ENCODE measurements around the gene MPP1. TPM values are rescaled to one million over a fixed set of nuclear protein-coding genes. Genes with fewer than 3 reads are reported as not detected.
A peak's percentile ranks its signal among the peaks of the same experiment; 100 is the strongest.

MPP1 gene
- total and polyA plus RNA-seq, 2 donors, result 21.0 to 24.9 TPM

- DNase-seq (ENCODE audit: extremely low spot score), result no peak
- Histone ChIP-seq H3K27ac (ENCODE audit: low read depth) (peak overlapping the region; percentile 10), H3K36me3 (ENCODE audit: insufficient read depth) (no peaks in the 10 kb centered on the region), H3K4me1 (ENCODE audit: insufficient read depth) (no peaks in the 10 kb centered on the region), H3K4me3 (ENCODE audit: low read depth, low read length) (no peak overlapping the region)
- WGBS, result 19% methylated on average over 8 of the region's 8 CpGs
Measured at GRCh38 chrX:154738011-154738738, 67.1 kb downstream of the MPP1 start.

- H3K27ac ChIP-seq (ENCODE audit: low read depth), result no peak overlapping the region
- H3K4me3 ChIP-seq (ENCODE audit: low read depth, low read length), result no peak overlapping the region
- DNase-seq (ENCODE audit: extremely low spot score), result no peak
- no peaks in the 10 kb centered on the region for H3K4me1 ChIP-seq (ENCODE audit: insufficient read depth)
- 91% methylated on average over 5 of the region's 5 CpGs for WGBS
- H3K36me3 ChIP-seq (ENCODE audit: insufficient read depth), result no peaks in the 10 kb centered on the region
Measured at GRCh38 chrX:154737136-154737535, 68.1 kb downstream of the MPP1 start.

GRCh38 chrX:154735695-154736393 is 69.4 kb downstream of the MPP1 start:
- WGBS, result 61% methylated on average over 7 of the region's 7 CpGs

GRCh38 chrX:154734061-154734781 is 71.1 kb downstream of the MPP1 start:
- Histone ChIP-seq H3K36me3 (ENCODE audit: insufficient read depth) (no peaks in the 10 kb centered on the region), H3K4me3 (ENCODE audit: low read depth, low read length) (no peak overlapping the region), H3K4me1 (ENCODE audit: insufficient read depth) (no peaks in the 10 kb centered on the region), H3K27ac (ENCODE audit: low read depth) (peak overlapping the region; percentile 74)
- 11% methylated on average over 8 of the region's 8 CpGs for WGBS
- DNase-seq (ENCODE audit: extremely low spot score), result no peak

More at GRCh38 chrX:154735695-154736393, 69.4 kb downstream of the MPP1 start:
- no peaks in the 10 kb centered on the region for H3K36me3 ChIP-seq (ENCODE audit: insufficient read depth)
- H3K27ac ChIP-seq (ENCODE audit: low read depth), result peak overlapping the region; percentile 10
- H3K4me1 ChIP-seq (ENCODE audit: insufficient read depth), result no peaks in the 10 kb centered on the region
- no peak for DNase-seq (ENCODE audit: extremely low spot score)
- H3K4me3 ChIP-seq (ENCODE audit: low read depth, low read length), result no peak overlapping the region

GRCh38 chrX:154733066-154733425 is 72.2 kb downstream of the MPP1 start:
- WGBS, result 84% methylated on average over 2 of the region's 2 CpGs
- Histone ChIP-seq H3K4me1 (ENCODE audit: insufficient read depth) (no peaks in the 10 kb centered on the region), H3K36me3 (ENCODE audit: insufficient read depth) (no peaks in the 10 kb centered on the region), H3K4me3 (ENCODE audit: low read depth, low read length) (no peak overlapping the region), H3K27ac (ENCODE audit: low read depth) (no peak overlapping the region)
- no peak for DNase-seq (ENCODE audit: extremely low spot score)

GRCh38 chrX:154732421-154733065 is 72.7 kb downstream of the MPP1 start:
- WGBS, result 40% methylated on average over 5 of the region's 5 CpGs
- no peak for DNase-seq (ENCODE audit: extremely low spot score)
- no peaks in the 10 kb centered on the region for H3K4me1 ChIP-seq (ENCODE audit: insufficient read depth)
- no peak overlapping the region for H3K4me3 ChIP-seq (ENCODE audit: low read depth, low read length)
- H3K36me3 ChIP-seq (ENCODE audit: insufficient read depth), result no peaks in the 10 kb centered on the region
- no peak overlapping the region for H3K27ac ChIP-seq (ENCODE audit: low read depth)

- Histone ChIP-seq H3K27ac (ENCODE audit: low read depth) (no peak overlapping the region), H3K4me1 (ENCODE audit: insufficient read depth) (no peaks in the 10 kb centered on the region)
Measured at GRCh38 chrX:154731881-154732280, 73.4 kb downstream of the MPP1 start.

GRCh38 chrX:154731184-154731583 is 74.1 kb downstream of the MPP1 start:
- H3K36me3 ChIP-seq (ENCODE audit: insufficient read depth), result no peaks in the 10 kb centered on the region
- H3K27ac ChIP-seq (ENCODE audit: low read depth), result no peak overlapping the region
- no peak for DNase-seq (ENCODE audit: extremely low spot score)
- 89% methylated on average over 5 of the region's 5 CpGs for WGBS
- H3K4me1 ChIP-seq (ENCODE audit: insufficient read depth), result no peaks in the 10 kb centered on the region
- H3K4me3 ChIP-seq (ENCODE audit: low read depth, low read length), result no peak overlapping the region

More at GRCh38 chrX:154731881-154732280, 73.4 kb downstream of the MPP1 start:
- Histone ChIP-seq H3K4me3 (ENCODE audit: low read depth, low read length) (no peak overlapping the region), H3K36me3 (ENCODE audit: insufficient read depth) (no peaks in the 10 kb centered on the region)
- no peak for DNase-seq (ENCODE audit: extremely low spot score)
- 57% methylated on average over 7 of the region's 7 CpGs for WGBS

- H3K4me1 ChIP-seq (ENCODE audit: insufficient read depth), result no peaks in the 10 kb centered on the region
Measured at GRCh38 chrX:154730253-154730891, 74.9 kb downstream of the MPP1 start.

GRCh38 chrX:154729439-154729838 is 75.8 kb downstream of the MPP1 start:
- Histone ChIP-seq H3K4me1 (ENCODE audit: insufficient read depth) (no peaks in the 10 kb centered on the region), H3K4me3 (ENCODE audit: low read depth, low read length) (no peak overlapping the region), H3K36me3 (ENCODE audit: insufficient read depth) (no peaks in the 10 kb centered on the region), H3K27ac (ENCODE audit: low read depth) (peak overlapping the region; percentile 10)
- no peak for DNase-seq (ENCODE audit: extremely low spot score)
- 73% methylated on average over 3 of the region's 3 CpGs for WGBS

More at GRCh38 chrX:154730253-154730891, 74.9 kb downstream of the MPP1 start:
- 18% methylated on average over 6 of the region's 6 CpGs for WGBS
- Histone ChIP-seq H3K4me3 (ENCODE audit: low read depth, low read length) (no peak overlapping the region), H3K36me3 (ENCODE audit: insufficient read depth) (no peaks in the 10 kb centered on the region), H3K27ac (ENCODE audit: low read depth) (no peak overlapping the region)
- no peak for DNase-seq (ENCODE audit: extremely low spot score)
